ENCODE data around the gene L1TD1. TPM values are rescaled to one million over a fixed set of nuclear protein-coding genes. Genes with fewer than 3 reads are reported as not detected.

Gene L1TD1
- total RNA-seq, 5 donors from 2014 or later (not counting 1 experiment from before 2014, with no cell fraction given): 0.09 to 0.47 (median 0.40) TPM; not detected in 1

GRCh38 chr1:62221171-62221570, 26.5 kb downstream of the L1TD1 start:
- ChIA-PET CTCF (no interaction called here), POLR2A (no interaction called here)
- no CpG with 5 or more reads among the region's 1 CpG for WGBS (ENCODE audit: insufficient coverage)
- no peak for DNase-seq
- Mint-ChIP-seq H3K4me3 (no peak overlapping the region), H3K9me3 (no peaks in the 10 kb centered on the region), H3K27me3 (no peaks in the 10 kb centered on the region), H3K27ac (no peak overlapping the region), H3K36me3 (no peaks in the 10 kb centered on the region), H3K4me1 (no peaks in the 10 kb centered on the region)
- Histone ChIP-seq H3K27me3 (replicated peaks in 1 of 2; ENCODE audit: control insufficient read depth in 2 of 2, extremely low read depth in 1 of 2, insufficient read depth in 2 of 2, low read length in 1 of 2) (no peaks in the 10 kb centered on the region), H3K9me3 (no peaks in the 10 kb centered on the region), H3K27ac (ENCODE audit: low read length) (no peak overlapping the region), H3K4me1 (ENCODE audit: control insufficient read depth in 1 of 2, extremely low read depth in 1 of 2, insufficient read depth in 2 of 2, low read length in 2 of 2) (no peaks in the 10 kb centered on the region), H3K36me3 (ENCODE audit: control insufficient read depth in 2 of 2, extremely low read depth in 1 of 2, insufficient read depth in 1 of 2, low read length in 1 of 2) (no peaks in the 10 kb centered on the region), H3K4me3 (ENCODE audit: control insufficient read depth in 1 of 2, extremely low read depth in 1 of 2, low read length in 1 of 2) (no peak overlapping the region)
- ATAC-seq (replicated peaks in 1 of 4): no peak

DNA sequence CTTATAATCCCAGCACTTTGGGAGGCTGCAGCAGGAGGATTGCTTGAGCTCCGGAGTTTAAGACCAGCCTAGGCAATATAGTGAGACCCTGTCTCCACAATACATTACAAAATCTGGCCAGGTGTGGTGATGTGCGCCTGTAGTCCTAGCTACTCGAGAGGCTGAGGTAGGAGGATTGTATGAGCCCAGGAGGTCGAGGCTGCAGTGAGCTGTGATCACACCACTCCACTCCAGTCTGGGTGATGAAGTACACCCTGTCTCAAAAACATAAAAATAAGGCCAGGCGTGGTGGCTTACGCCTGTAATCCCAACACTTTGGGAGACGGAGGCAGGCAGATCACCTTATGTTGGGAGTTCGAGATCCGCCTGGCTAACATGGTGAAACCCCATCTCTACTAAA, 27.7 kb downstream of the L1TD1 start:
- H3K36me3 Mint-ChIP-seq: no peaks in the 10 kb centered on the region
- DNase-seq (no peak), ATAC-seq (replicated peaks in 1 of 4) (no peak)
- H3K36me3 ChIP-seq (ENCODE audit: control insufficient read depth in 2 of 2, extremely low read depth in 1 of 2, insufficient read depth in 1 of 2, low read length in 1 of 2): no peaks in the 10 kb centered on the region
- 100% methylated on average over 5 of the region's 9 CpGs for WGBS (ENCODE audit: insufficient coverage)
- no peaks in the 10 kb centered on the region for H3K27me3 Mint-ChIP-seq
- no peaks in the 10 kb centered on the region for H3K4me1 Mint-ChIP-seq
- no peak overlapping the region for H3K27ac ChIP-seq (ENCODE audit: low read length)
- no peaks in the 10 kb centered on the region for H3K9me3 Mint-ChIP-seq
- H3K9me3 ChIP-seq: no peaks in the 10 kb centered on the region
- H3K27me3 ChIP-seq (replicated peaks in 1 of 2; ENCODE audit: control insufficient read depth in 2 of 2, extremely low read depth in 1 of 2, insufficient read depth in 2 of 2, low read length in 1 of 2): peaks cover 0 to under 1% of the 10 kb centered on the region in 2 experiments
- ChIA-PET POLR2A (no interaction called here), CTCF (interaction anchor here in 1 of 2 donors (0.7 kb wide), 1 partner anchor 68 kb away, joined by 3 read pairs; no protein-coding TSS in a partner anchor)
- H3K27ac Mint-ChIP-seq: no peak overlapping the region
- no peak overlapping the region for H3K4me3 Mint-ChIP-seq
- no peak overlapping the region for H3K4me3 ChIP-seq (ENCODE audit: control insufficient read depth in 1 of 2, extremely low read depth in 1 of 2, low read length in 1 of 2)
- no peaks in the 10 kb centered on the region for H3K4me1 ChIP-seq (ENCODE audit: control insufficient read depth in 1 of 2, extremely low read depth in 1 of 2, insufficient read depth in 2 of 2, low read length in 2 of 2)

DNA sequence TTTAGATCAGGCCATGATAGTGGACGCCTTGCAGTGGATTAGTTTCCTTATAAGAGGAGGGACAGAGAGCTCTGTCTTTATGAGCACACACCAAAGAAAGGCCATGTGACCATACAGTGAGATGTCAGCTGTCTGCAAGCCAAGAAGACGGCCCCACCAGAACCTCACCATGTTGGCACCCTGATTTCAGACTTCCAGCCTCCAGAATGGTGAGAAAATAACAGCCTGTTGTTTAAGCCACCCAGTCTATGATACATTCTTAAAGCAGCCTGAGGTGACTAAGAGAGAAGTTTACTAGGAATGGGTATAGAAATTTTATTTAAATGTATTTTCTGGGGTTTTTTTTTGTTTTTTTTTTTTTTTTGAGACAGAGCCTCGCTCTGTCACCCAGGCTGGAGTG, 29.5 kb downstream of the L1TD1 start:
- Histone ChIP-seq H3K27me3 (replicated peaks in 1 of 2; ENCODE audit: control insufficient read depth in 2 of 2, extremely low read depth in 1 of 2, insufficient read depth in 2 of 2, low read length in 1 of 2) (peaks cover 0 to 16% of the 10 kb centered on the region in 2 experiments), H3K27ac (ENCODE audit: low read length) (no peak overlapping the region), H3K4me1 (ENCODE audit: control insufficient read depth in 1 of 2, extremely low read depth in 1 of 2, insufficient read depth in 2 of 2, low read length in 2 of 2) (no peaks in the 10 kb centered on the region), H3K9me3 (no peaks in the 10 kb centered on the region), H3K4me3 (ENCODE audit: control insufficient read depth in 1 of 2, extremely low read depth in 1 of 2, low read length in 1 of 2) (no peak overlapping the region), H3K36me3 (ENCODE audit: control insufficient read depth in 2 of 2, extremely low read depth in 1 of 2, insufficient read depth in 1 of 2, low read length in 1 of 2) (no peaks in the 10 kb centered on the region)
- DNase-seq: no peak
- no peak for ATAC-seq (replicated peaks in 1 of 4)
- Mint-ChIP-seq H3K9me3 (no peaks in the 10 kb centered on the region), H3K27ac (no peak overlapping the region), H3K4me3 (no peak overlapping the region), H3K36me3 (no peaks in the 10 kb centered on the region), H3K4me1 (no peaks in the 10 kb centered on the region), H3K27me3 (peaks cover 0 to 6% of the 10 kb centered on the region in 2 donors)
- CTCF ChIA-PET: no interaction called here
- POLR2A ChIA-PET: no interaction called here
- WGBS (ENCODE audit: insufficient coverage): 86% methylated on average over 1 of the region's 3 CpGs

DNA sequence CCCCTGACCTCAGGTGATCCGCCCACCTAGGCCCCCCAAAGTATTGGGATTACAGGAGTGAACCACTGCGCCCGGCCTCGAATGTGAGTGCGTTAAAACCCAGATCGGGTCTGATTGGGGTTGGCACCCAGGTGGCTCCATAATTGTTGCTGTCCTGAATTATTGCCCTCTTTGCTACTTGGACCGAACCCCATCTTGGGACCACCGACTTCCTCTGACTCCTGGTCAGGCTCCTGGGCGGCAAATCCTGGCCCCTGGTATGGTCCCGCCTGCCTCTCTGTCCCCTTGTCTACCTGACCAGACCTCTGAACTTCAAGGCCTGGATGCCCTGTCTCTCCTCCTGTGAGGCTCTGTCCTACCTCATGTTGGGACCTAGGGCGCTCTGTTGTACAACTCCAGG, 32.8 kb downstream of the L1TD1 start:
- no peak overlapping the region for H3K27ac Mint-ChIP-seq
- Histone ChIP-seq H3K4me1 (ENCODE audit: control insufficient read depth in 1 of 2, extremely low read depth in 1 of 2, insufficient read depth in 2 of 2, low read length in 2 of 2) (no peaks in the 10 kb centered on the region), H3K4me3 (ENCODE audit: control insufficient read depth in 1 of 2, extremely low read depth in 1 of 2, low read length in 1 of 2) (no peak overlapping the region), H3K27me3 (replicated peaks in 1 of 2; ENCODE audit: control insufficient read depth in 2 of 2, extremely low read depth in 1 of 2, insufficient read depth in 2 of 2, low read length in 1 of 2) (peaks cover 0 to 16% of the 10 kb centered on the region in 2 experiments), H3K9me3 (no peaks in the 10 kb centered on the region), H3K27ac (ENCODE audit: low read length) (no peak overlapping the region), H3K36me3 (ENCODE audit: control insufficient read depth in 2 of 2, extremely low read depth in 1 of 2, insufficient read depth in 1 of 2, low read length in 1 of 2) (no peaks in the 10 kb centered on the region)
- DNase-seq (no peak), ATAC-seq (replicated peaks in 1 of 4) (no peak)
- 77% methylated on average over 11 of the region's 11 CpGs for WGBS (ENCODE audit: insufficient coverage)
- no peaks in the 10 kb centered on the region for H3K4me1 Mint-ChIP-seq
- POLR2A ChIA-PET: no interaction called here
- no peak overlapping the region for H3K4me3 Mint-ChIP-seq
- peaks cover 0 to 6% of the 10 kb centered on the region in 2 donors for H3K27me3 Mint-ChIP-seq
- CTCF ChIA-PET: no interaction called here
- no peaks in the 10 kb centered on the region for H3K9me3 Mint-ChIP-seq
- H3K36me3 Mint-ChIP-seq: no peaks in the 10 kb centered on the region

GRCh38 chr1:62228136-62228882, 33.7 kb downstream of the L1TD1 start:
- Histone ChIP-seq H3K4me3 (ENCODE audit: control insufficient read depth in 1 of 2, extremely low read depth in 1 of 2, low read length in 1 of 2) (no peak overlapping the region), H3K27ac (ENCODE audit: low read length) (no peak overlapping the region), H3K36me3 (ENCODE audit: control insufficient read depth in 2 of 2, extremely low read depth in 1 of 2, insufficient read depth in 1 of 2, low read length in 1 of 2) (no peaks in the 10 kb centered on the region), H3K9me3 (no peaks in the 10 kb centered on the region), H3K27me3 (replicated peaks in 1 of 2; ENCODE audit: control insufficient read depth in 2 of 2, extremely low read depth in 1 of 2, insufficient read depth in 2 of 2, low read length in 1 of 2) (peaks cover 0 to 18% of the 10 kb centered on the region in 2 experiments), H3K4me1 (ENCODE audit: control insufficient read depth in 1 of 2, extremely low read depth in 1 of 2, insufficient read depth in 2 of 2, low read length in 2 of 2) (no peaks in the 10 kb centered on the region)
- DNase-seq (no peak), ATAC-seq (replicated peaks in 1 of 4) (no peak)
- no peaks in the 10 kb centered on the region for H3K4me1 Mint-ChIP-seq
- CTCF ChIA-PET: interaction anchor here in 1 of 2 donors (0.6 kb wide), 1 partner anchor 434 kb away, joined by 3 read pairs; no protein-coding TSS in a partner anchor
- WGBS (ENCODE audit: insufficient coverage): 99% methylated on average over 8 of the region's 12 CpGs
- H3K27ac Mint-ChIP-seq: no peak overlapping the region
- peaks cover 0 to 6% of the 10 kb centered on the region in 2 donors for H3K27me3 Mint-ChIP-seq
- no peak overlapping the region for H3K4me3 Mint-ChIP-seq
- POLR2A ChIA-PET: no interaction called here
- H3K9me3 Mint-ChIP-seq: no peaks in the 10 kb centered on the region
- H3K36me3 Mint-ChIP-seq: no peaks in the 10 kb centered on the region

DNA sequence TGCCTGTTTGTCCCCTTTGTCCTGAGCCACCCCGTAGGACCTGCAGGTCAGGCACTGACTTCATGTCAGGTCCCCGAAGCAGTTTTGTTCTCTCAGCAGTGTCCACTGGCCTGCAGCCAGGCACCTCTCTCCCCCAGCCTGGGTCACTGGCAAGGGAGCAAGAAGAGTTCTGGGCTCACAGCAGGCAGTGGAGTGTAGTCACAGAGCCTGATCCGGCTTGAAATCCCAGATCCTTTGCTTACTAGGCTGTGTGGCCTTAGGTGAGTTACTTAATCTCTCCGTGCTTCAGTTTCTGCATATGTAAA, 34.2 kb downstream of the L1TD1 start:
- peaks cover 0 to 6% of the 10 kb centered on the region in 2 donors for H3K27me3 Mint-ChIP-seq
- CTCF ChIA-PET: interaction anchor here in 1 of 2 donors (0.6 kb wide), 1 partner anchor 434 kb away, joined by 3 read pairs; no protein-coding TSS in a partner anchor
- WGBS (ENCODE audit: insufficient coverage): 91% methylated on average over 2 of the region's 4 CpGs

More for the DNA sequence above, 34.2 kb downstream of the L1TD1 start:
- Histone ChIP-seq H3K27ac (ENCODE audit: low read length) (no peak overlapping the region), H3K9me3 (no peaks in the 10 kb centered on the region), H3K36me3 (ENCODE audit: control insufficient read depth in 2 of 2, extremely low read depth in 1 of 2, insufficient read depth in 1 of 2, low read length in 1 of 2) (no peaks in the 10 kb centered on the region), H3K4me3 (ENCODE audit: control insufficient read depth in 1 of 2, extremely low read depth in 1 of 2, low read length in 1 of 2) (no peak overlapping the region), H3K4me1 (ENCODE audit: control insufficient read depth in 1 of 2, extremely low read depth in 1 of 2, insufficient read depth in 2 of 2, low read length in 2 of 2) (no peaks in the 10 kb centered on the region), H3K27me3 (replicated peaks in 1 of 2; ENCODE audit: control insufficient read depth in 2 of 2, extremely low read depth in 1 of 2, insufficient read depth in 2 of 2, low read length in 1 of 2) (peaks cover 0 to 19% of the 10 kb centered on the region in 2 experiments)
- Mint-ChIP-seq H3K9me3 (no peaks in the 10 kb centered on the region), H3K36me3 (no peaks in the 10 kb centered on the region), H3K4me3 (no peak overlapping the region), H3K27ac (no peak overlapping the region), H3K4me1 (no peaks in the 10 kb centered on the region)
- no peak for ATAC-seq (replicated peaks in 1 of 4)
- POLR2A ChIA-PET: no interaction called here
- DNase-seq: no peak
